ENCODE results near the gene ALOX5AP.

DNA sequence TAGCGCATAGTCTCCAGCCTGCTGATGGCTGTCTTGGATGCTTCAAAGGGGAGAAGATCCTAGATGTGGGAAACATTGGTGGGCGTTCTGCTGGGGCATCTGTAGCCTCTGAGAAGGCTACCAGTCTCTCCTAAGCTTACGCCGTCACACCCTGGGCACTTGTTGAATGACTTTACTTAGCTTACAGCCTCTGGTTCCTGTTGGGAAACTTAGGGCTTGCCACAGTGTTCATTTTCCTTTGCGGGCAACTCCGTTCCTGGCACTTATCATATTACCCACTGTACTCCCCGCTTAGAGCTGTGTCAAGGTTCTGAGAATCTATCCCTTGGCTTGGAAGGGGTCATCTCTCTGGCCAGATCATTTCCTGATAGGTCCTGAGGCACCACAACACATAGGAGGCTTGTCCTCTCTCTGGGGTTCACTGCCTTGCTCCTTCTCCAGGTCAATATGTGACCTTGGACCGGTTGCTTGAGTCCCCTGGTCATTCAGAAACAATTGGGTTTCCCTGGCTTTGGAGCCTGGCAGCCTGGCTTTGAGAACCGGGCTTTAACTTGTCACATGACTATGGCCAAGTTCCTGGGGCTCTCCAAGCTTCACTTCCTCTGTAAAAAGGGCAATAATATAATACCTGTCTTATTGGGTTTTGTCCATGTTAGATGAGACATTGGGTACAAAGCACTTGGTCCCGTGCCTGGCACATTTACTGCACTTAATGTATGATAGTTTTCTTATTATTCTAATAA, 20.5 kb upstream of the ALOX5AP start:
- TF ChIP-seq, protein P1, sequence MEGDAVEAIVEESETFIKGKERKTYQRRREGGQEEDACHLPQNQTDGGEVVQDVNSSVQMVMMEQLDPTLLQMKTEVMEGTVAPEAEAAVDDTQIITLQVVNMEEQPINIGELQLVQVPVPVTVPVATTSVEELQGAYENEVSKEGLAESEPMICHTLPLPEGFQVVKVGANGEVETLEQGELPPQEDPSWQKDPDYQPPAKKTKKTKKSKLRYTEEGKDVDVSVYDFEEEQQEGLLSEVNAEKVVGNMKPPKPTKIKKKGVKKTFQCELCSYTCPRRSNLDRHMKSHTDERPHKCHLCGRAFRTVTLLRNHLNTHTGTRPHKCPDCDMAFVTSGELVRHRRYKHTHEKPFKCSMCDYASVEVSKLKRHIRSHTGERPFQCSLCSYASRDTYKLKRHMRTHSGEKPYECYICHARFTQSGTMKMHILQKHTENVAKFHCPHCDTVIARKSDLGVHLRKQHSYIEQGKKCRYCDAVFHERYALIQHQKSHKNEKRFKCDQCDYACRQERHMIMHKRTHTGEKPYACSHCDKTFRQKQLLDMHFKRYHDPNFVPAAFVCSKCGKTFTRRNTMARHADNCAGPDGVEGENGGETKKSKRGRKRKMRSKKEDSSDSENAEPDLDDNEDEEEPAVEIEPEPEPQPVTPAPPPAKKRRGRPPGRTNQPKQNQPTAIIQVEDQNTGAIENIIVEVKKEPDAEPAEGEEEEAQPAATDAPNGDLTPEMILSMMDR (conservative IDR thresholded peaks at IDR 0.05 in 1 of 2, IDR thresholded peaks at IDR 0.05 in 1 of 2; ENCODE audit: low read depth in 1 of 2, low read length in 2 of 2): no peak
- no peak for TF ChIP-seq EZH2 (IDR thresholded peaks at IDR 0.05; ENCODE audit: low read length, missing control alignments)

Data from fibroblast of lung (primary cell).